Neural cell (in vitro differentiated cells): Measurements from ENCODE around the gene GTF2E1. TPM values are rescaled to one million over a fixed set of nuclear protein-coding genes. Genes with fewer than 3 reads are reported as not detected.

Source experiments
- H2AFZ ChIP-seq: fragments of 200-600, 300-800 bp; sonication (generic), shearing (Covaris generic); 2 replicates; pipeline ENCODE4 v1.6.0; 2014; ENCODE audit warnings: low read depth, mild to moderate bottlenecking, antibody characterized with exemption, low read length, moderate library complexity
- H3F3A ChIP-seq: fragments of 200-600 bp; shearing (Covaris generic); 2 replicates; pipeline ENCODE4 v1.6.1; 2016; ENCODE audit warnings: mild to moderate bottlenecking, moderate library complexity, mixed read lengths, antibody characterized with exemption, low read length; ENCODE audit not compliant: insufficient read depth, poor library complexity, severe bottlenecking
- H3K27ac ChIP-seq: fragments of 200-600, 300-800 bp; sonication (generic), shearing (Covaris generic); 2 replicates; pipeline ENCODE4 v1.5.1; 2014; ENCODE audit warnings: mild to moderate bottlenecking, low read length, moderate library complexity
- H3K27me3 ChIP-seq: fragments of 300-800, 200-600 bp; sonication (generic), shearing (Covaris generic); 2 replicates; pipeline ENCODE4 v1.6.0; 2014; ENCODE audit warnings: mild to moderate bottlenecking, low read depth, low read length, moderate library complexity; ENCODE audit not compliant: insufficient read depth
- H3K36me3 ChIP-seq: fragments of 300-800, 200-600 bp; sonication (generic), shearing (Covaris generic); 2 replicates; pipeline ENCODE4 v1.5.1; 2014; ENCODE audit warnings: mild to moderate bottlenecking, antibody characterized with exemption, low read length, moderate library complexity; ENCODE audit not compliant: insufficient read depth
- H3K4me2 ChIP-seq: fragments of 300-800, 200-600 bp; sonication (generic), shearing (Covaris generic); 2 replicates; pipeline ENCODE4 v1.6.0; 2014; ENCODE audit warnings: mild to moderate bottlenecking, low read length
- H3K4me3 ChIP-seq: fragments of 300-800, 200-600 bp; sonication (generic), shearing (Covaris generic); 2 replicates; pipeline ENCODE4 v1.5.1; 2014; ENCODE audit warnings: mild to moderate bottlenecking, low read length, moderate library complexity
- H3K79me2 ChIP-seq: fragments of 200-600 bp; shearing (Covaris generic); replicated peaks from 2 replicates; pipeline ENCODE4 v1.6.0; 2014; ENCODE audit warnings: mild to moderate bottlenecking, low read length, moderate library complexity; ENCODE audit not compliant: insufficient read depth
- H3K9ac ChIP-seq: fragments of 300-800, 200-600 bp; sonication (generic), shearing (Covaris generic); 2 replicates; pipeline ENCODE4 v1.6.1; 2016; ENCODE audit warnings: mild to moderate bottlenecking, low read length, mixed read lengths
- H3K9me2 ChIP-seq: fragments of 200-600 bp; shearing (Covaris generic); 2 replicates; pipeline ENCODE4 v1.6.1; 2016; ENCODE audit warnings: mild to moderate bottlenecking, low read length, mixed read lengths; ENCODE audit not compliant: insufficient read depth
- H3K9me3 ChIP-seq: fragments of 200-600, 300-800 bp; sonication (generic), shearing (Covaris generic); 2 replicates; pipeline ENCODE4 v1.6.1; 2016; ENCODE audit warnings: mild to moderate bottlenecking, mixed run types, low read length, moderate library complexity, mixed read lengths
- H4K20me1 ChIP-seq: fragments of 200-600 bp; shearing (Covaris generic); 2 replicates; pipeline ENCODE4 v1.6.1; 2016; ENCODE audit warnings: mild to moderate bottlenecking, mixed run types; ENCODE audit not compliant: insufficient read depth
- CTCF ChIP-seq: fragments of 450-650 bp; IDR thresholded peaks from 2 replicates; pipeline ENCODE4 v1.5.1; 2014; ENCODE audit warnings: antibody characterized with exemption, mild to moderate bottlenecking, moderate library complexity; ENCODE audit not compliant: poor library complexity, severe bottlenecking
- EP300 ChIP-seq: fragments of 450-650 bp; conservative IDR thresholded peaks from 2 replicates; pipeline ENCODE4 v1.6.1; 2014; ENCODE audit warnings: antibody characterized with exemption, mild to moderate bottlenecking, moderate library complexity; ENCODE audit not compliant: poor library complexity, severe bottlenecking
- EZH2 ChIP-seq: fragments of 200-600, 300-800 bp; shearing (Covaris generic), sonication (generic); IDR thresholded peaks from 2 replicates; pipeline ENCODE4 v1.6.1; 2014; ENCODE audit warnings: antibody characterized with exemption, low read length, borderline replicate concordance, mild to moderate bottlenecking; ENCODE audit not compliant: insufficient read depth, poor library complexity, severe bottlenecking
- MXI1 ChIP-seq: fragments of 450-650 bp; conservative IDR thresholded peaks from 2 replicates; pipeline ENCODE4 v1.6.1; 2014; ENCODE audit warnings: antibody characterized with exemption, mild to moderate bottlenecking; ENCODE audit not compliant: poor library complexity, severe bottlenecking
- POLR2AphosphoS5 ChIP-seq: IDR thresholded peaks from 2 replicates; pipeline ENCODE4 v1.6.1; 2012
- RAD21 ChIP-seq: fragments of 450-650 bp; conservative IDR thresholded peaks from 2 replicates; pipeline ENCODE4 v1.6.1; 2014; ENCODE audit warnings: antibody characterized with exemption, mild to moderate bottlenecking, moderate library complexity
- REST ChIP-seq: IDR thresholded peaks from 2 replicates; pipeline ENCODE4 v1.6.1; 2012; ENCODE audit warnings: borderline replicate concordance
- SMC3 ChIP-seq: fragments of 450-650 bp; conservative IDR thresholded peaks from 2 replicates; pipeline ENCODE4 v1.6.1; 2014; ENCODE audit warnings: antibody characterized with exemption, mild to moderate bottlenecking, moderate library complexity; ENCODE audit not compliant: poor library complexity
- TAF1 ChIP-seq: IDR thresholded peaks from 2 replicates; pipeline ENCODE4 v1.6.1; 2012; ENCODE audit warnings: low read depth
- polyA plus RNA-seq: library from polyadenylated mRNA; depleted of rRNA; stranded (reverse); fragments of >200 nt; gene quantifications from 2 replicates; pipeline ENCODE4 v1.2.3, GENCODE V29; 2014

Gene GTF2E1
- polyA plus RNA-seq, 1 donor from 2014 or later: 25.1 TPM

- Histone ChIP-seq H3K79me2 (peaks cover 8% of the 10 kb centered on the region), H3K27ac (no peak overlapping the region), H4K20me1 (no peaks in the 10 kb centered on the region)
These were observed 20.1 kb downstream of the GTF2E1 start for GRCh38 chr3:120762615-120763014.

GRCh38 chr3:120763601-120764000 lies 21.1 kb downstream of the GTF2E1 start:
- Histone ChIP-seq H3K27me3 (no peaks in the 10 kb centered on the region), H3K9ac (no peak overlapping the region), H3K36me3 (no peaks in the 10 kb centered on the region), H3F3A (no peaks in the 10 kb centered on the region), H3K4me3 (no peak overlapping the region), H3K79me2 (peaks cover 6% of the 10 kb centered on the region), H3K27ac (no peak overlapping the region), H3K9me2 (no peaks in the 10 kb centered on the region), H3K4me2 (no peak overlapping the region), H2AFZ (no peak overlapping the region), H3K9me3 (no peaks in the 10 kb centered on the region), H4K20me1 (no peaks in the 10 kb centered on the region)
- TF ChIP-seq REST: no peak
- no peak for TF ChIP-seq SMC3
- TF ChIP-seq EZH2: no peak
- TF ChIP-seq CTCF: no peak
- TF ChIP-seq EP300: no peak
- no peak for TF ChIP-seq RAD21

More at GRCh38 chr3:120762615-120763014, 20.1 kb downstream of the GTF2E1 start:
- Histone ChIP-seq H3K36me3 (no peaks in the 10 kb centered on the region), H3K27me3 (no peaks in the 10 kb centered on the region), H3K9me3 (no peaks in the 10 kb centered on the region), H3K4me2 (no peak overlapping the region), H3K9ac (no peak overlapping the region), H2AFZ (no peak overlapping the region), H3K4me3 (no peak overlapping the region), H3K9me2 (no peaks in the 10 kb centered on the region), H3F3A (no peaks in the 10 kb centered on the region)
- no peak for TF ChIP-seq POLR2AphosphoS5
- TF ChIP-seq RAD21: no peak
- no peak for TF ChIP-seq REST
- no peak for TF ChIP-seq CTCF
- no peak for TF ChIP-seq EZH2
- no peak for TF ChIP-seq SMC3
- no peak for TF ChIP-seq TAF1
- no peak for TF ChIP-seq EP300
- no peak for TF ChIP-seq MXI1
